Measurements from ENCODE around the gene TNRC6A.

TNRC6A gene

DNA sequence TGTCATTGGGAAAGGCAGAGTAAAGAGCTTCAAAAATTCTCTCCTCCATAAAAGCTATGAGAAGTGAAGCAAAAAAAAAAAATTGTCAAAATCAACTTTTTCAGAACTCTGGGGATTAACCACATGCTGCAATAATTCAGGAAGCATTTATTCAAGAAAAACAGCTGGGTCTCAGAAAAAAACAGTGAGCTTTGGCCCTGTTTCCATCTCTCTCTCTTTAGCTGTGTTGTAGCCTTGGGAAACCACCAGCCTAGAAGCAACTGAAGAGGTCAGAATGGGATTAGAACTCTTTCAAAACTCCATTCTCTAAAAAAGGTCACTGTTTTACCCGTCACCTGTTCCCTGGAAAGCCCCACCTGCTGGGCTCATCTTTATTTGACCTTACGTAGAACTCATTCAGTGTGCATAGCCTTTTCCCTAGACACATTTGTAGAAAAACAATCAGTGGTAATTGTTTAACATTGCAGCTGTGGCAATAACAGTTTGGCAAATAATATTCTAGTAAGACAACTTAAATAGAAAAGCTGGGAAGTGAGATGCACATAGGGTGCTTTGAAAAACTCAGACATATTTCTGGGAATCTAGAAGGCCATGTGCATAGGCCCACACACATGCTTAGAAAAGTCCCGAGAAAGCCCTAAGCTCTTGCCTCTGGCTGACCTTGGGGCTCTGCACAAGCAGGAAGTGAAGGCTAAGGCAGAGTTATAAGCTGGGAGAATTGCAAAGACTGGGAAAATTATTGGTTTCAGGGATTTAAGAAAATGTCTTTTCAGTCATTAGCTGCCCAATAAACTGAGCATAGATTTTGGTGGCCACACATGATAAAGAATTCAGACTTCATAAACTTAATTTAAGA is 134.4 kb downstream of the TNRC6A start:
- peaks cover 7% of the 10 kb centered on the region for H3K9me3 Mint-ChIP-seq
- H3K27me3 Mint-ChIP-seq (ENCODE audit: low read depth) = no peaks in the 10 kb centered on the region
- H3K4me3 Mint-ChIP-seq = no peak overlapping the region
- H3K36me3 Mint-ChIP-seq (ENCODE audit: low read depth) = no peaks in the 10 kb centered on the region
- no peak overlapping the region for H3K27ac Mint-ChIP-seq
- H3K4me1 Mint-ChIP-seq = no peaks in the 10 kb centered on the region
- TF ChIP-seq, protein P1, sequence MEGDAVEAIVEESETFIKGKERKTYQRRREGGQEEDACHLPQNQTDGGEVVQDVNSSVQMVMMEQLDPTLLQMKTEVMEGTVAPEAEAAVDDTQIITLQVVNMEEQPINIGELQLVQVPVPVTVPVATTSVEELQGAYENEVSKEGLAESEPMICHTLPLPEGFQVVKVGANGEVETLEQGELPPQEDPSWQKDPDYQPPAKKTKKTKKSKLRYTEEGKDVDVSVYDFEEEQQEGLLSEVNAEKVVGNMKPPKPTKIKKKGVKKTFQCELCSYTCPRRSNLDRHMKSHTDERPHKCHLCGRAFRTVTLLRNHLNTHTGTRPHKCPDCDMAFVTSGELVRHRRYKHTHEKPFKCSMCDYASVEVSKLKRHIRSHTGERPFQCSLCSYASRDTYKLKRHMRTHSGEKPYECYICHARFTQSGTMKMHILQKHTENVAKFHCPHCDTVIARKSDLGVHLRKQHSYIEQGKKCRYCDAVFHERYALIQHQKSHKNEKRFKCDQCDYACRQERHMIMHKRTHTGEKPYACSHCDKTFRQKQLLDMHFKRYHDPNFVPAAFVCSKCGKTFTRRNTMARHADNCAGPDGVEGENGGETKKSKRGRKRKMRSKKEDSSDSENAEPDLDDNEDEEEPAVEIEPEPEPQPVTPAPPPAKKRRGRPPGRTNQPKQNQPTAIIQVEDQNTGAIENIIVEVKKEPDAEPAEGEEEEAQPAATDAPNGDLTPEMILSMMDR (IDR thresholded peaks at IDR 0.05; ENCODE audit: unreplicated experiment in 3 of 3) = no peak

GRCh38 chr16:24869033-24869432 is 139.6 kb downstream of the TNRC6A start:
- H3K9me3 Mint-ChIP-seq = peaks cover 5% of the 10 kb centered on the region
- H3K36me3 Mint-ChIP-seq (ENCODE audit: low read depth) = no peaks in the 10 kb centered on the region
- TF ChIP-seq, protein P1 (IDR thresholded peaks at IDR 0.05; ENCODE audit: unreplicated experiment in 3 of 3) = no peak
- no peak overlapping the region for H3K27ac Mint-ChIP-seq
- H3K4me3 Mint-ChIP-seq = no peak overlapping the region
- no peaks in the 10 kb centered on the region for H3K27me3 Mint-ChIP-seq (ENCODE audit: low read depth)
- no peaks in the 10 kb centered on the region for H3K4me1 Mint-ChIP-seq

DNA sequence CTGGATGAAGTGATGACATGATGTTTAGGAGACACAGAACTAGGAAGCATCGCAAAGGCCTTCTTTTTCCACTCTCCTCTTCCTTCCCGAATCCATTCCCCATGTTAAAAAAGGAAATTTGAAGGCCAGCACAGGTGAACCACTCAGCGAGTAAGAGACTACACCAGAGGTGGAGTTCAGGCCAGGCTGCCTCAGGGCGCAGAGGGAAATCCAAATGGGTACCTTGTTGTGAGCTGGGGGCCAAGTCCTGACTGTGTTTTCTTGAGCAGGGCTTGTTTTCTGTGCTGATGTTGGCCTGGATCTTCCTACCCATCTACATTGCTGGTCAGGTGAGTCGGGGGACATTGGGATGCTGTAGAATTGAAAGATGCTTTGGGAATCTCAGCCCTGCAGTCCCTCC is 142.4 kb downstream of the TNRC6A start:
- peaks cover 10% of the 10 kb centered on the region for H3K27me3 Mint-ChIP-seq (ENCODE audit: low read depth)
- H3K4me3 Mint-ChIP-seq = no peak overlapping the region
- no peak overlapping the region for H3K27ac Mint-ChIP-seq
- TF ChIP-seq, protein P1 (IDR thresholded peaks at IDR 0.05; ENCODE audit: unreplicated experiment in 3 of 3) = no peak
- H3K4me1 Mint-ChIP-seq = no peaks in the 10 kb centered on the region
- no peaks in the 10 kb centered on the region for H3K9me3 Mint-ChIP-seq
- no peaks in the 10 kb centered on the region for H3K36me3 Mint-ChIP-seq (ENCODE audit: low read depth)

DNA sequence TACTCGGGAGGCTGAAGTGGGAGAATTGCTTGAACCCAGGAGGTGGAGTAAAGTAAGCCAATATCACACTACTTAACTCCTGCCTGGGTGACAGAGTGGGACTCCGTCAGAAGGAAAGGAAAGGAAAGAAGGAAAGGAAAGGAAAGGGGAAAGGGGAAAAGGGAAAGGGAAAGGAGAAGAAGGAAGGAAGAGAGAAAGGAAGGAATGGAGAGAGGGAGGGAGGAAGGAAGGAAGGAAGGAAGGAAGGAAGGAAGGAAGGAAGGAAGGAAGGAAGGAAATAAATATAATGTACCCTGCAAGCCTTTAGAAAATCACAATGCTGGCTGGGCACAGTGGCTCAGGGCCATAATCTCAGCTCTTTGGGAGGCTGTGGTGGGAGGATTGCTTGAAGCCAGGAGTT is 143.6 kb downstream of the TNRC6A start:
- no peak overlapping the region for H3K27ac Mint-ChIP-seq
- H3K9me3 Mint-ChIP-seq = no peaks in the 10 kb centered on the region
- TF ChIP-seq, protein P1 (IDR thresholded peaks at IDR 0.05; ENCODE audit: unreplicated experiment in 3 of 3) = no peak
- no peaks in the 10 kb centered on the region for H3K36me3 Mint-ChIP-seq (ENCODE audit: low read depth)
- H3K27me3 Mint-ChIP-seq (ENCODE audit: low read depth) = peaks cover 10% of the 10 kb centered on the region
- no peak overlapping the region for H3K4me3 Mint-ChIP-seq
- no peaks in the 10 kb centered on the region for H3K4me1 Mint-ChIP-seq

- H3K4me3 Mint-ChIP-seq = no peak overlapping the region
- TF ChIP-seq, protein P1 (IDR thresholded peaks at IDR 0.05; ENCODE audit: unreplicated experiment in 3 of 3) = no peak
- H3K9me3 Mint-ChIP-seq = no peaks in the 10 kb centered on the region
- no peak overlapping the region for H3K27ac Mint-ChIP-seq
- no peaks in the 10 kb centered on the region for H3K4me1 Mint-ChIP-seq
- peaks cover 10% of the 10 kb centered on the region for H3K27me3 Mint-ChIP-seq (ENCODE audit: low read depth)
- no peaks in the 10 kb centered on the region for H3K36me3 Mint-ChIP-seq (ENCODE audit: low read depth)
These were observed 146.0 kb downstream of the TNRC6A start for GRCh38 chr16:24875466-24875865.
